ENCODE measurements around the gene RASSF3.
"Not testable (repeated sequence)": the region's sequence is repeated elsewhere in the genome, so short reads cannot be mapped to it uniquely, and the experiment has no call there.

Gene RASSF3

DNA sequence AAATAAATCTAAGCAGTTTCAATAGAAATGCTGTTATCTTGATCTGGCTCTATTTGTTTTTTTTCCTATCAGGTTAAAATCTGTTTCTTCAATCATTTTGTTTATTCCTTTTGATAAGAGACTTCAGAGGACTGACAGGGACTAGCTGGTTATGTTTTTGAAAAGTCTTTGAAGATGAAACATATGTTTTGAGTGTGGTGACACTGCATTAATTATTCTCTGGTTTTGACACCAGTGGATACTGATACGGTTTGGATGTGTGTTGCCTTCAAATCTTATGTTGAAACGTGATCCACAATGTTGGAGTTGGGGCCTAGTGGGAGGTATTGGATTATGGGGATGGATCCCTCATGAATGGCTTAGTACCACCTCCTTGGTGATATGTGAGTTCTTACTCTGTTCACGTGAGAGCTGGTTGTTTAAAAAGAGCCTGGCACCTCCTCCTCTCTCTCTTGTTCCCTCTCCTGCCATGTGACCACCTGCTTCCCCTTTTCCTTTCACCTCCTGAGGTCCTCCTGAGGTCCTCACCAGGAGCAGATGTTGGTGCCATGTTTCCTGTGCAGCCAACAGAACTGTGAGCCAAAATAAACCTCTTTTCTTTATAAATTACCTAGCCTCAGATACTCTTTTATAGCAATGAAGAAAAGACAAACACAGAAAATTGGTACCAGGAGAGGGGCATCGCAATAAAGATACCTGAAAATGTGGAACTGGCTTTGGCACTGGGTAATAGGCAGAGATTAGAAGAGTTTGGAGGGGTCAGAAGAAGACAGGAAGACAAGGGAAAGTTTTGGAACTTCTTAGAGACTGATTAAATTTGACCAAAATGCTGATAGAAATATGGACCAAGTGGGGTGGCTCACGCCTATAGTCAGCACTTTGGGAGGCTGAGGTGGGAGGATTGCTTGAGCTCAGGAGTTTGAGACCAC, 23.0 kb downstream of the RASSF3 start:
- in situ Hi-C loops (cut with HindIII; ENCODE audit: low sequenced_read_pairs) = no loop called here

DNA sequence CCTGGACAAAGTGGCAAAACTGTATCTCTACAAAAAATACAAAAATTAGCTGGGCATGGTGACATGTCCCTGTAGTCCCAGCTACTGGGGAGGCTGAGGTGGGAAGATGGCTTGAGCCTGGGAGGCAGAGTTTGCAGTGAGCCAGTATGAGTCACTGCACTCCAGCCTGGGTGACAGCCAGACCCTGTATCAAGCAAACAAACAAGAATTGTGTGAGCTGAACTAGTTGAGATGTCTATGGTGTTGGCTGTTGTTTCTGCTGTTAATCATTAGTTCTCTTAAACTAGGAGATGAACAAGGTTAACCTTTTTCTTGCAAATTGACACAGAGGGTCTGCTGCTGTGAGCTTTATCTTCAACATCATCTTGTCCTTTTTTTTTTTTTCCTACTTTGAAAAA, 23.6 kb downstream of the RASSF3 start:
- in situ Hi-C loops (cut with HindIII; ENCODE audit: low sequenced_read_pairs) = no loop called here

DNA sequence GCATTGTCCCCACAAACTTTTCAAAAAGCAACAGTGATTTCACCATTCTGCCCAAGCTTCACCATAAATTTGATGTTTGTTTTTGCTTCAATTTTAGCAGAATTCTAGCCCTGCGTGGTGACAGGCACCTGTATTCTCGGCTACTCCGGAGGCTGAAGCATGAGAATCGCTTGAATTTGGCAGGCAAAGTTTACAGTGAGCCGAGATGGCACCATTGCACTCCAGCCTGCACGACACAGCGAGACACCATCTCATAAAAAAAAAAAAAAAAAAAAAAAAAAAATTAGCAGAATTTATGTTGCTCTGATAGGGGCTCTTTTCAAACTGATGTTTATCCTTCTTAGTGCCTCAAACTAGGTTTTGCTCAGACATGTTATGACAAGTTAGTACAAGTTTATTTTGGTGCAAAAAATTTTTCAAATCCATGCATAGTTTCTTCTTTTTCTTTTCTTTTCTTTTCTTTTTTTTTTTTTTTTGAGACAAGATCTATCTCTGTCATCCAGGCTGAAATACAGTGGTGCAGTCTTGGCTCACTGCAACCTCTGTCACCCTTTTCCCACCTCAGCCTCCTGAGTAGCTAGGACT, 24.3 kb downstream of the RASSF3 start:
- in situ Hi-C loops (cut with HindIII; ENCODE audit: low sequenced_read_pairs) = no loop called here

DNA sequence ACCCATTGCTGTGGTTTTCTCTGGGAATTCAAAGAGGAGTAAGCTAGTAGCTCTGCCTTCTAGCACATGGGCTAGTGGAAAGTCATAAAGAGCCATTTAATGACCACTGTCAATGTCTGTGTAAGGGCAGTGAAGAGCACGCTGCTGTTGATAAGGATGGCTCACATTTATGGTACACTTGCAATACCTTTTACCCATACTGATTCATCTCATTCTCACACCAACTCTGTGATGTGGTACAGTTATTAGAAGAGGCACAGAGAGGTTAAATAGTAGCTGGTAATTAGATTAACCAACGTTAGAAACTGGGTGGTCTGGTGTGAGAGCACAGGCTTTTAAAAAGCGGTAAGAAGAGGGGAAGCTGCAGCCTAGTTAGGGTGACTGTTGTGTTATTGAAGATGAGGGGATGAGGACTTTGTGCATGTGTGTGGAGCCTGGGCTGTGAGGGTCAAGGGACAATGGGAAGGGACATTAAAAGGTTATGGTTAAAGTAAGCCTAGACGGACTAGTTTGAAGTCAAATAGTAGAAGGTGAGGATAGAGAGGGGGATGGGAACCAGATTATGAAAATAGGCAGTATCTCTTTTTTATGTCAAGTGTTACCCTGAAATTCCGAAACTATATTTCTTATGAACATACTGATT, 25.2 kb downstream of the RASSF3 start:
- in situ Hi-C loops (cut with HindIII; ENCODE audit: low sequenced_read_pairs) = no loop called here

DNA sequence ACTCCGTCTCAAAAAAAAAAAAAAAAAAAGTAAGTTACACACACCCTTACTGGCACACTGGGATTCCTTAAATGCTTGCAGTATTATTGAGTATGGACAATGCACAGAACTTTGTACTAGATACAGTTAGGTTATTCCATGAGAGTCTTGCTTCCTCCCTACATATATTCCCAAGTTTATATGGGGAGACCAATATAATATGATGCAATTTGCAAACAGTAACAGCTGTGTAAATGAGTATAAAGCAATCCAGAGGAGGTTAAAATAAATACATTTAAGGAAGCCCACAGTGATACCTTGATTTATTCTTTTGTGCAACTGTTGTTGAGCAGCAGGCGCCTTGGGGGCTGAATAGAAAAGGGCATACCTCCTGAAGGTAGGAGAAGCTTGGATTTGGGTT, 26.6 kb downstream of the RASSF3 start:
- in situ Hi-C loops (cut with HindIII; ENCODE audit: low sequenced_read_pairs) = no loop called here

DNA sequence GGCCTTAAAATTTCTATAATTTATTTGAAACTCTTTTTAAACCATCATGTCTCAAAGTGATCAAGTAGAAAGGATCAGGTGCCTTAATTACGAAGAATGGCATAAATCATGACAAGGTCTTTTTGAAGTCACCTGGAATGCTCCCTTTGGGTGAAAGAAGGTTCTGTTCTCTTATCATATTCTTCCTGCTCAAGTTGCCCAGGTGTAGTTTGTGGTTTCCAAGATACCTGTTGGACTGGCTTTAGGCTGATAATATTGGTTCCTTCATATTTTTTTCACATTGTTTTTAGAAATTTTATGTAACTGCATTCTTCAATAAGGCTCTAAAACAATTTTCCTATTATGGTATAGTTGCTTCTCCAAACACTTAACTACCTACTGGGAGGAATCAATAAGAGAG, 29.2 kb downstream of the RASSF3 start:
- in situ Hi-C loops (cut with HindIII; ENCODE audit: low sequenced_read_pairs) = no loop called here

DNA sequence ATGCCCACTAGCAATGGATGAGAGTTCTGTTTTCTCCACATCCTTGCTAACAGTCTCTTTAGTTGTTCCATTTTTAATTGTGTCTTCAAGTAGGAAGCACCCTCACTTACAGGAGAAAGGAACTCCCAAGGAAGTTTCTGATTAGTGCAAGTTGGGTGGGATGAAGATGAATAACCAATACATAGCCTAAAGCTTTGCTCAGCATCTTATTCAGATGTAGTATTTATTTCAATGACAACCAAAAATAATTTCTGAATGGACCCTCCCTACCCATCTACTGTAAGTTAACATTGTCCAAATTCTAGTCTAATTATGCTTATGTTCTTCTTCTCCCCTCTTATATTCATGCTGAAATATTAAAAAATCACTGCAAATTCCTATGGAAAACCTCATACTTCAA, 36.0 kb downstream of the RASSF3 start:
- in situ Hi-C loops (cut with HindIII; ENCODE audit: low sequenced_read_pairs) = no loop called here

DNA sequence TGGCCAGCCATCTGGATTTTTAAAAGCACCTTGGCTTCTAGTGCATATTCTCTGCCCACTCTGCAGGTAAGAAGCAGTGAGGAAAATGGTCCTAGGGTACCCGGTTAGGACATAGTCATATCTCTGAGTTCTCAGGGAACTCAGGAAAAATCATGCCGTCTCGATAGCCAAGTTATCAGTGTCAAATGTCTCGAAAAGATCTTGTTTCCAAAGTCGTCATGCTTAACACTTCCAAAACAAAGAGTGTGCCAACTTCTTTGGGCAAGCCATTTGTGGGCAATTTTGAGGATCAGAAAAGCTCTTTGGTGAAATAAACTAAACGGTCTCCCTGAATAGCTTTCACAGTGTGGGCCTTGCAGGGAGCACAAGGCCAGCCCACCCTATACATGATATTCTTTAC, 39.2 kb downstream of the RASSF3 start:
- in situ Hi-C loops (cut with HindIII; ENCODE audit: low sequenced_read_pairs) = no loop called here

DNA sequence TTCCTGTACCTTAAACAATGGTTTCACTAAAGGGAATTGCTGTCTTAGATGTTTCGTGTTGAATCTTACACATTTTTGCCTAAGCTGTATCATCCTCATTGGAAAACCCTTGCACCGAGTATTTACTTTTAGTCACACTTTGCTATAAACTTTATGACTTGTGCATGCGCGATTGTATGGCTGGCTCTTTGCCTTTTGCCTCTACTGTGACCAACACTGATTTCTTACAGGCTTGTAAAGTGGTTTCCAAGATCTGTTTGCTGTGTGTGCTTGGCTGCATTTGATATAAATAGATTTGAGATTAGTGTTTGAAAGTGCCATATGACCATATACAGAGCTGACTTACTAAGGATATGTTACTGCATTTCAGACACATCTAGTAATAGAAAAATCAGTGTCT, 40.5 kb downstream of the RASSF3 start:
- in situ Hi-C loops (cut with HindIII; ENCODE audit: low sequenced_read_pairs) = no loop called here

DNA sequence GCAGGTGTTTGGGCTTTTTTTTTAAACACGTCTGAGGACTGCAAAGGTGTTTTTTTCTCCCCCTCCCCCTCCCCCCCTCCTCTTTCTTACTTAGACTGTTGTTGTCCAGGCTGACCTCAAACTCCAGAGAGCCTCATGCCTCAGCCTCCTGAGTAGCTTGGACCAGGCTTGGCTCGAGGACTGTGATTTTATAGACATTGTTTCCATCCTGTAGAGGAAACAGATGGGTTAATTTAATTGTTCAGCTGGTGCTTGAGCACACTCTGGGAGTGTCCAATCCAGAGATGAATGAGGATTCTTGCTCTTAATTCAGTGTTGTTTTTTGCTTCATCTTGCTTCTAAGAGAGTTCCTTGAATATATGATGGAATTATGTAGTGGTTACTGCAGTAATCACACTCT, 42.1 kb downstream of the RASSF3 start:
- in situ Hi-C loops (cut with HindIII; ENCODE audit: low sequenced_read_pairs) = no loop called here

DNA sequence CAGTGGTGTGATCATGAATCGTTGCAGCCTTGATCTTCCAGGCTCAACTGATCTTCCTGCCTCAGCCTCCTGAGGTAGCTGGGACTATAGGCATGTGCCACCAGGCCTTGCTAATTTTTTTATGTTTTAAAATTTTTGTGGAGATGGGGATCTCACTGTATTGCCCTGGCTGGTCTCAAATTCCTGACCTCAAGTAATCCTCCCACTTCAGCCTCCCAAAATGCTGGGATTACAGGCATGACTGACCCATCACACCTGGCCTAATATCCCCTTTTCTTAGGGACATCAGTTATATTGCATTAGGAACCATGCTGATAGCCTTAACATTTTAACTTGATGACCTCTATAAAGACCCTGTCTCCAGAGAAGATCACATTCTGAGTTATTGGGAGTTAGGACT, 42.8 kb downstream of the RASSF3 start:
- in situ Hi-C loops (cut with HindIII; ENCODE audit: low sequenced_read_pairs) = no loop called here

DNA sequence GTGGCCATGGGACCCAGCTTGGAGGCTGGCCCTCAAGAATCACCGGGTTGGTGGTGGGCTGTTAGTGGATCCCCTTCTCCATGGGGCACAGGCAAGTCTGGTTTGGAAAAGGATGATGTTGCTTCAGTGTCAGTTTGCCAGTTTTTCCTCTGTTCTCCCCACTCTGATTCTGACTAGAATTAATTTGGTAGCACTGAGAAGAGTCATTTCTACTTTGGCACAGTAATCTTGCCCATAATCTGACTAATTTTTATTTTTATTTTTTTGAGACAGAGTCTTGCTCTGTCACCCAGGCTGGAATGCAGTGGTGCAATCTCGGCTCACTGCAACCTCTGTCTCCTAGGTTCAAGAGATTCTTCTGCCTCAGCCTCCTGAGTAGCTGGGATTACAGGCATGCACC, 43.6 kb downstream of the RASSF3 start:
- in situ Hi-C loops (cut with HindIII; ENCODE audit: low sequenced_read_pairs) = not testable (repeated sequence)

DNA sequence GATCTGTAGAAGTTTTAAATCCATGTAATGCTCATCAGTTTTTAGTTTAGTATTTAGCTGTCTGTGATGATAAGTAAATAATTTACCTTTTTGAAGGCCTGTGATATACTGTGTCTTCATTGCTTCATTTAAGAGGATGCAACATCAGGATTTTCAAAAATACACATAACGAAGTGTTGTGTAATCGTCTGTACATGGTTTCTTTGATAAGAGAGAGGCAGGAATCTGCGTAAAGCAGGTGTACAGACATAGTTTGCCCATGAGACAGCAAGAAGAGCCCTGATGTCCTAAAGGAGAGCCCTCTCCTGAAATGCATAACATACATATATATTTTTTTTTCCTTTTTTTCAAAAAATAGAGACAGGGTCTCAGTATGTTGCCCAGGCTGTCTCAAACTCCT, 44.8 kb downstream of the RASSF3 start:
- in situ Hi-C loops (cut with HindIII; ENCODE audit: low sequenced_read_pairs) = no loop called here

DNA sequence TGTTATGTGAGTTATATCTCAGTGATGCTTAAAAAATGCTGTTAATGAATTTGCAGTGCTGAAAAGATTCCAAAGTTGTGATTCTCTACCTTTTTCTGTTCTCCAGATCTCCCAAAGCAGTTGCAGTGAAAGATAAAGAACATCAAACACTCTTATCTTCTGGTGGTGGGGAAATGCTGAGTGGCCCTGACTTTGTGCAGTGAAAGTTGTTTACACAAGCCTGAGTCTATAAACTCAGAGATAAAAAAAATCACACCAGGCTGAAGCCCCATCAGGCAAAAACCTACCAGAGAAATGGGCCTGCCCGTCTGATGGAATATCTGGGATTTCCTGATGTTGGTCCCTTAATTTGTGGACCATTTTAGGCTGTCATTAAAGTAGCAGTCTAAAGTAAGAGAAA, 46.1 kb downstream of the RASSF3 start:
- in situ Hi-C loops (cut with HindIII; ENCODE audit: low sequenced_read_pairs) = no loop called here

DNA sequence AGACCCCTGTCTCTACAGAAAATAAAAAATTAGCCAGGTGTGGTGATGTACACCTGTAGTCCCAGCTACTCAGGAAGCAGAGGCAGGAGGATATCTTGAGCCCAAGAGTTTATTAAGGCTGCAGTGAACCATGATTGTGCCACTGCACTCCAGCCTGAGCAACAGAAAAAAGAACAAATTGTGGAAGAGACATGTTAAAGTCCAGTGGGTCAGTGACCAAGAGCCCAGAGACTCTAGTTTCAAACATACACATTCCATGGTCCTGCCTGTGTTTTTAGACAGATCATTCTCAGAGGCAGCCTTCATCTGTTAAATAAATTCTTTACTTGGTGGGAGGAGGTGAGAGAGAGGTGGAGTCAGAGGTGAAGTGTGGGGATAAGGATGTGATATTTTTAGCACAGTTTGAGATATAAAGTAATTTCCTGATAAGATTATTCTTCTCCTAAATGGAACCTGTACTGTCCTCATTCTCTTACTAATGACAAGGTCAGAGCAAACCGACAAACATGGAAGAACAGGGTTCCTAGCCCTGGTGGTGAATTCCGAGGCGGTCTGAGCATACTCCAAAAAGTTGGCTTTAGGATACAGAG, 48.7 kb downstream of the RASSF3 start:
- in situ Hi-C loops (cut with HindIII; ENCODE audit: low sequenced_read_pairs) = no loop called here

DNA sequence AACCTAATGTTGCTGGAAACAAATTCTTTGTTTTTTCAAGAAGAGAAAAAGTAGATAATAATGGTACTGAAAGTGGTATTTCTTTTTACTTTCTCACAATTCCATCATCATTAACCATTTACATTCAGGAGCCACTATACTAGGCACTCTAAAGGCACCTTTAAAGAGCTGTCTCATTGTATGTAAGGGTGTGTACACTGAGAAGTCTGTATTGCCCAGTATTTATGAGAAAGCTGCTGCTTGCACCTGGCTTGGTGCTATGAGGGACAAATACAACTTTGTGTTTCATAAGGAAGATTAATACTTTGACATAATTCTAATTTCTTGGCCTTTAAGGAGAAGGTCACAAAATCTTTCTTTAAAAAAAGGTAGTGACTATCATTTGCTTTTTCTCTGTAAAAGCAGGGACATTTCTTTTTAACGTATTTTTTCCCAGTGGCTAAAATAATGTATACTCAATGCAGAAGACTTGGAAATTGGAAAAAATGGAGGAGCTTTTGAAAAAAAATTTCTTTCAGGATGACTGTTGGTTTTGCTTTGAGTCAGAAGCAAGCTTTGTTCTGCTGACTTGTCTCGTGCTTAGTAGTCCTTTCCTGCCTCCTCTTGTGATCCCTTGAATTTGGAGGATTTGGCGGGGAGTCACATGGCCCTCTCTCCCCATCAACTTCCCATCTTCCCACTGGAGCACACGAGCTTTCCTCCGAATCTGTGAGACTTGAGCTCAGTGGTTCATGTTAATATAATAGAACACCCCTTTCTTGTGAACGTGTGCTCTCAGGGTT, 50.1 kb downstream of the RASSF3 start:
- in situ Hi-C loops (cut with HindIII; ENCODE audit: low sequenced_read_pairs) = no loop called here

DNA sequence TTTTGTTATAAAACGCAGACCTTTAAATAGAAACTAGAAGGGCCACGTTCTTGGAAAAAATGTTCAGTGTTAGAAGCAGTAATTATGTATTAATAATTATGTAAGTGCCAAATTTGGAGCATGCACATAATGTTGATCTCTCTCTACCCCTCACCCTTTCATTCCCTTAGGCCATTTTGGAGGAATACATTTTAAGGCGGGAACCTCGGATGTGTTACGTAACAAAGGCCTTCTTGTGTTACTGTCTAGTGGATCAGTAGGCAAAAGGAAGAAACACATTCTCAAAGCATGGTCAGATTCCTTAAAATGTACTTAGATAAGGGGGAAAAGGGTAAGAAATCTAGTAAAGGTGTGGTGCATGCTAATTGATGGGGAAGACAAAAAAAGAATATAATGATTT, 52.7 kb downstream of the RASSF3 start:
- in situ Hi-C loops (cut with HindIII; ENCODE audit: low sequenced_read_pairs) = no loop called here

DNA sequence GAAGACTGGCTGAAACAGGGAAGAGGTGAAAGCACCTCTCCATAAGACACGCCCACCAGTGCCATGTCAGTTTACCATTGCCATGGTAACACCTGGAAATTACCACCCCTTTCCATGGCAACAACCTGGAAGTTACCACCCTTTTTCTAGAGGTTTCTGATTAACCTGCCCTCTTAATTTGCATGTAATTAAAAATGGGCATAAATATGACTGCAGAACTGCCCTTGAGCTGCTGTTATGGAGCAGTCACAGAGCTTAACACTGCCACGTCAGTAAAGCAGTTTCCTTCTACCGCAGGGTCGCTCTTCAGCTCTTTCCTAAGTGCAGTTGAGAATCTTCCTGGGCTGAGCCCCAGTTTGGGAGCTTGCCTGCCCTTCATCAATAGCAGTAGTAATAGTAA, 55.2 kb downstream of the RASSF3 start:
- in situ Hi-C loops (cut with HindIII; ENCODE audit: low sequenced_read_pairs) = no loop called here

DNA sequence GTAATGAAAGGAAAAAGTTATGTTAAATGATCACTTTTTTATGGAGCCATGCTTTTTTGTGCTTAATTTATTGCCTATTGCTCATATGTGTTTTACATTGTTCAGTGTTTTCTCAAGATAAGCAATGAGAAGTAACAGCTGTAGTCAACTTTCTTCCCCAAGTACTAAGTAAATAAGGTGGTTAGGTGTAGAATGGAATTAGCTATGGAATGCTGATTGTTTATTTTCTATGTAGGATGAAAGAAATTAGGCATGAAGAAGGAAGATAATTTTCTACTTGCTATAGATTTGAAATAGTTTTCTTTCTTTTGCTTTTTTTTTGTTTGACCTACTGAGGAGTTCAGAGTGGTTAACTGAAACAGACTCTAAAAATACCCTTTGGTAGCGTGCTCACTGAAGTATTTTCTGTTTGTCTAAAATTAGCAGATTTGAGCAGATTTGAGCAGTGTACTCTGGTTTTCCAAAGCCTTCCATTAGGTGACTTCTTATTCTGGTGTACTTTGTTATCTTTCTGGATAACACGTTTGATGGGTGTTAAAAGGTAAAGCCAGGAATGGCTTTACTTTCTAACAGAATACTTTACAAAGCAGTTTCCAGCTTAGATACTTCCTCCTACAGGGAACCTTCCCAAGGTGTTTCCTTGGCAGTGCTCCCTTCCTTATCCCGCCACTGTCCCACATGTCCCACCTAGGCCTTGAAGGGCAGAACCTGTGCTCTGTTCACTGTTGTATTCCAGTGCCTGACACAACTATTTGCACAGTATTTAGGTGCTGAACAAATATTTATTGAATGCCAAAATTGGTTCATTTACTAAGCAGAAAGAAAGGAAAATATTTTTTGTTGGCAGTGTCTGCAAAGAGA, 56.0 kb downstream of the RASSF3 start:
- in situ Hi-C loops (cut with HindIII; ENCODE audit: low sequenced_read_pairs) = no loop called here

DNA sequence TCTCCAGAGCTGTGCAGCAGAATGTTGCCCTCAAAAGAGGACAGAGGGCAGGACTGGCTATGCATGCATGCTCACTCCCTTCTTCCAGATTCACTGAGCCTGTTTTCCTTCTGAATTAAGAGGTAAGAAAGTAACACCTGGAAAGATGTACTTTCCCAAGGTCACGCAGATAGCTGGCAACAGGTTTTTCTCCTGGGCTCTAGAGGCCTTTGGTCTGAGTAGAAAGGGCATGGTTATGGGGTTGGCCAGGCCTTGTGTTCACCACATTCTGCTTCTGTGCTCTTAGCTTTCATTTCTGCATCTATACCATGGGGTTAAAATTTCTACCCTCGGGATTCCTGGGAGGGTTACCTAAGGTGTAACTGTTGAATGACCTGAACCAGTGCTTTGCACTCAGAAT, 57.5 kb downstream of the RASSF3 start:
- in situ Hi-C loops (cut with HindIII; ENCODE audit: low sequenced_read_pairs) = no loop called here
